Myocyte (in vitro differentiated cells): ENCODE results near the gene LYST. TPM values are rescaled to one million over a fixed set of nuclear protein-coding genes. Genes with fewer than 3 reads are reported as not detected.

Source experiments
- microRNA counts: library from miRNA; unstranded; fragments of <30 nt; microRNA quantifications from one replicate; lab custom pipeline; 2016
- microRNA-seq: library from miRNA; unstranded; fragments of <30 nt; microRNA quantifications from one replicate; pipeline ENCODE4, GENCODE V29; 2016
- total RNA-seq: library from RNA; depleted of rRNA; stranded (reverse); fragments of >200 nt; gene quantifications from 2 replicates; pipeline ENCODE4 v1.2.3, GENCODE V29; 2014

The LYST gene
- total RNA-seq, 1 donor from 2014 or later, result 11.3 TPM

MicroRNA genes within 50 kb of the gene (microRNA counts, 767-probe panel; counts per million panel counts)
- not detected for microRNA hsa-miR-1537 (lab: Ali Mortazavi, UCI)

Small RNAs within 50 kb of the gene (microRNA-seq; reads per million reads assigned to microRNA genes)
- not detected for gene MIR1537

Other genes with a start within 250 kb of the LYST start
- gene GNG4, start 217.1 kb downstream of the LYST start, total RNA-seq, result not detected in 2 replicates
- 7.8 and 8.7 TPM in 2 replicates for gene NID1, start 198.2 kb upstream of the LYST start, total RNA-seq